H1 (cell line): ENCODE measurements around the gene PIK3C2G.

ENCODE experiments used
- CHD2 ChIP-seq: IDR thresholded peaks from 2 replicates; pipeline ENCODE4 v1.6.1; 2012; ENCODE audit warnings: low read length, improper control_type of control experiment
- MAFK ChIP-seq: IDR thresholded peaks from 2 replicates; pipeline ENCODE4 v1.6.1; 2012; ENCODE audit warnings: low read depth, mild to moderate bottlenecking, improper control_type of control experiment, low read length
- POLR2A ChIP-seq, 2 experiments: IDR thresholded peaks; 1 replicate in 1 of 2; 2 replicates in 1 of 2; pipeline ENCODE4 v1.6.1; 2011; ENCODE audit warnings: low read depth in 2 of 2, low read length in 2 of 2, mild to moderate bottlenecking in 2 of 2; ENCODE audit errors: control extremely low read depth in 1 of 2
- POLR2AphosphoS5 ChIP-seq: IDR thresholded peaks from 2 replicates; pipeline ENCODE4 v1.6.1; 2011; ENCODE audit warnings: low read depth, low read length
- RAD21 ChIP-seq, 2 experiments: IDR thresholded peaks in 1 of 2; conservative IDR thresholded peaks in 1 of 2; 2 replicates each; pipeline ENCODE4 v1.6.1; 2011; ENCODE audit warnings: low read depth in 2 of 2, low read length in 2 of 2, improper control_type of control experiment in 1 of 2, inconsistent platforms in 1 of 2, mild to moderate bottlenecking in 1 of 2, moderate library complexity in 1 of 2
- SIN3A ChIP-seq, 2 experiments: IDR thresholded peaks in 1 of 2; conservative IDR thresholded peaks in 1 of 2; 2 replicates each; pipeline ENCODE4 v1.6.1; 2011 to 2012; ENCODE audit warnings: low read length in 2 of 2, improper control_type of control experiment in 1 of 2, low read depth in 1 of 2, mild to moderate bottlenecking in 1 of 2
- SP1 ChIP-seq: IDR thresholded peaks from 2 replicates; pipeline ENCODE4 v1.6.1; 2011; ENCODE audit warnings: low read depth, low read length
- TAF1 ChIP-seq: IDR thresholded peaks from 2 replicates; pipeline ENCODE4 v1.6.1; 2011; ENCODE audit warnings: mild to moderate bottlenecking, low read depth, low read length
- ZNF274 ChIP-seq: IDR thresholded peaks from 2 replicates; pipeline ENCODE4 v1.7.0; 2012; ENCODE audit warnings: low read length, borderline replicate concordance; ENCODE audit errors: extremely low read depth
- TF ChIP-seq, protein P1 (sequence below), 3 experiments: IDR thresholded peaks; 1 replicate in 2 of 3; 2 replicates in 1 of 3; pipeline versions ENCODE4 v1.5.1 to v1.6.1; 2011; ENCODE audit warnings: low read length in 3 of 3, mild to moderate bottlenecking in 3 of 3, inconsistent platforms in 2 of 3, low read depth in 1 of 3, moderate library complexity in 1 of 3; ENCODE audit not compliant: insufficient read depth in 1 of 3; ENCODE audit errors: control extremely low read depth in 1 of 3
- TF ChIP-seq, protein P2 (sequence below): IDR thresholded peaks from 2 replicates; pipeline ENCODE4 v1.6.1; 2012; ENCODE audit warnings: inconsistent platforms
- TF ChIP-seq, protein P3 (sequence below): IDR thresholded peaks from 2 replicates; pipeline ENCODE4 v1.6.1; 2011; ENCODE audit warnings: low read length, improper control_type of control experiment

DNA sequence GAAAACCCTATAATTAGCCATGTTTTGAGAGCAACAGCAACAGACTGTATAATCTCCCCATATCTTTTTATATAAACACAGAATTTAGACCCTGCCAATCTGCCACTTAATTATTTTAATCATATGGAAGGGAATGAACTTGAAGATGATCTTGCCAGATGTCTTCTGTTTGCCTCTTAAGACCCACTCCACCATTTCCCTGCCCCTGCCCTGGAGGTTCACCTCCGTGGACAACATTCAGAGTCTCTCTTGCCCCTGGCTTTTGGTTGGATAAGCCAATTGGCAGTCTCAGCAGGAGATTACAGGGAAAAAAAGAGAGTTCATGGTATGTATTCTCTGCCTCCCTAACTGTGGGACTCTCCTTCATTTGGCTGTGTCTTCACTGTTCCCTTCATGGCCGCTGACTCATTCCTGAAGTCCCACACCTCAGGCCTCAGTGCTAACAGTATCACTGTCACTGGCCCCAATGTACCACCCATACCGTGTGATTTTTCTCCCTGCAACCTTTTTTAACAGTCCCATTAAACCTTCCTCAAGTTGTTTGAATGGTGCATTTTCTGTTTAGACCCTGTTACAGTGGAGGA lies 184.8 kb downstream of the PIK3C2G start:
- TF ChIP-seq TAF1 (no peak), RAD21 (IDR thresholded peaks at IDR 0.05 in 1 of 2, conservative IDR thresholded peaks at IDR 0.05 in 1 of 2; ENCODE audit: low read depth in 2 of 2, low read length in 2 of 2) (no peak), POLR2A (IDR thresholded peaks at IDR 0.05; ENCODE audit: control extremely low read depth in 1 of 2, low read depth in 2 of 2, low read length in 2 of 2) (no peak), POLR2AphosphoS5 (no peak), ZNF274 (no peak), SIN3A (conservative IDR thresholded peaks at IDR 0.05 in 1 of 2, IDR thresholded peaks at IDR 0.05 in 1 of 2; ENCODE audit: low read depth in 1 of 2, low read length in 2 of 2) (no peak), SP1 (no peak), CHD2 (no peak), MAFK (no peak)
- TF ChIP-seq, protein P1, sequence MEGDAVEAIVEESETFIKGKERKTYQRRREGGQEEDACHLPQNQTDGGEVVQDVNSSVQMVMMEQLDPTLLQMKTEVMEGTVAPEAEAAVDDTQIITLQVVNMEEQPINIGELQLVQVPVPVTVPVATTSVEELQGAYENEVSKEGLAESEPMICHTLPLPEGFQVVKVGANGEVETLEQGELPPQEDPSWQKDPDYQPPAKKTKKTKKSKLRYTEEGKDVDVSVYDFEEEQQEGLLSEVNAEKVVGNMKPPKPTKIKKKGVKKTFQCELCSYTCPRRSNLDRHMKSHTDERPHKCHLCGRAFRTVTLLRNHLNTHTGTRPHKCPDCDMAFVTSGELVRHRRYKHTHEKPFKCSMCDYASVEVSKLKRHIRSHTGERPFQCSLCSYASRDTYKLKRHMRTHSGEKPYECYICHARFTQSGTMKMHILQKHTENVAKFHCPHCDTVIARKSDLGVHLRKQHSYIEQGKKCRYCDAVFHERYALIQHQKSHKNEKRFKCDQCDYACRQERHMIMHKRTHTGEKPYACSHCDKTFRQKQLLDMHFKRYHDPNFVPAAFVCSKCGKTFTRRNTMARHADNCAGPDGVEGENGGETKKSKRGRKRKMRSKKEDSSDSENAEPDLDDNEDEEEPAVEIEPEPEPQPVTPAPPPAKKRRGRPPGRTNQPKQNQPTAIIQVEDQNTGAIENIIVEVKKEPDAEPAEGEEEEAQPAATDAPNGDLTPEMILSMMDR (IDR thresholded peaks at IDR 0.05; ENCODE audit: control extremely low read depth in 1 of 3, insufficient read depth in 1 of 3, low read depth in 1 of 3, low read length in 3 of 3): no peak
- TF ChIP-seq, protein P2, sequence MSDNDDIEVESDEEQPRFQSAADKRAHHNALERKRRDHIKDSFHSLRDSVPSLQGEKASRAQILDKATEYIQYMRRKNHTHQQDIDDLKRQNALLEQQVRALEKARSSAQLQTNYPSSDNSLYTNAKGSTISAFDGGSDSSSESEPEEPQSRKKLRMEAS: no peak
- TF ChIP-seq, protein P3, sequence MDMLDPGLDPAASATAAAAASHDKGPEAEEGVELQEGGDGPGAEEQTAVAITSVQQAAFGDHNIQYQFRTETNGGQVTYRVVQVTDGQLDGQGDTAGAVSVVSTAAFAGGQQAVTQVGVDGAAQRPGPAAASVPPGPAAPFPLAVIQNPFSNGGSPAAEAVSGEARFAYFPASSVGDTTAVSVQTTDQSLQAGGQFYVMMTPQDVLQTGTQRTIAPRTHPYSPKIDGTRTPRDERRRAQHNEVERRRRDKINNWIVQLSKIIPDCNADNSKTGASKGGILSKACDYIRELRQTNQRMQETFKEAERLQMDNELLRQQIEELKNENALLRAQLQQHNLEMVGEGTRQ: no peak
